Activated T-cell treated with anti-CD3 and anti-CD28 coated beads, Interleukin-2, amount 50 U/mL, for 1 hour (primary cell): ENCODE results near the gene KHNYN.

ENCODE experiments used
- DNase-seq: peaks from one replicate; pipeline ENCODE4 v3.0.0-alpha.2; 2020

KHNYN gene

DNA sequence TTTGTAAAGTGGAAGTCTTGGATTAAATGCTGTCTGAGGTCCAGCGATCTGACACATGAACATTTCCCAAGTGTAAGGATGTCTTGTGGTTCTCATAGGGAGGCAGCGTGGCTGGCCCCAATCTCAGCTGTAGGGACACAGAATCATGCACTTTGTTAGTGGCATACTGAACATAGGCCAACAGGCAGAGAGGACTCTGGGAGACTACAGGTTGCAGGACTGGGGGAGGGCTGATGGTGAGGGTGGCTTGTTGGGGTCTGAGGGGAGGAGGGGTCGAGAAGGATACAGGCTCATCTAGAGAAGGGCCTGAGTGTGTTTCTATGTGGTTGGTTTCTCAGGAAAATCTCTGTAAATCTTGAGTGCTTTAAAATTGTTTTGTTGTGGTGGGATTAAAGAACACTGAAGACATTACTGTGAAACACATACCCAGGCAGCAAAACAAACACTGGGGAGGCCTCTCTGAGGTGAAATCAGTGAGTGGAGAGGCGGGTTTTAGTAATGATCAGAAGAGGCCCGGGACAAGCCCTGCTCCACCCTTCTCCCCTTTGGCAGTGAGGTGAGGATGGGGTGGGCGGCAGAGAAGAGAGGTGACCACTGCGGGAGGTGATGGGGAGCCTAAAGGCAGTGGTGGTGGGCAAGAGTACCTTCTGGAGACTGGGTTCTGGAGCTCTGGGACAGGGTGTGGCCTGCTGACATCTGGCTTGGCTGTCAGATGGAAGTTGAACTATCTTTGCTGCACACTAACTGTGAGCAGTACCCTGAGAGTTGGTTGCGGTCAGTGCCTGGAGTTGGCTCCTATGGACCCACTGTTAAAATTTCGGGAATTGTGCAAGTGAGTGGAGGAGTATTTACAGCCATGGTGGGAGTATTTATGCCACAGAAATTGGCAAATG, 27.7 kb upstream of the KHNYN start:
- no peak for DNase-seq

DNA sequence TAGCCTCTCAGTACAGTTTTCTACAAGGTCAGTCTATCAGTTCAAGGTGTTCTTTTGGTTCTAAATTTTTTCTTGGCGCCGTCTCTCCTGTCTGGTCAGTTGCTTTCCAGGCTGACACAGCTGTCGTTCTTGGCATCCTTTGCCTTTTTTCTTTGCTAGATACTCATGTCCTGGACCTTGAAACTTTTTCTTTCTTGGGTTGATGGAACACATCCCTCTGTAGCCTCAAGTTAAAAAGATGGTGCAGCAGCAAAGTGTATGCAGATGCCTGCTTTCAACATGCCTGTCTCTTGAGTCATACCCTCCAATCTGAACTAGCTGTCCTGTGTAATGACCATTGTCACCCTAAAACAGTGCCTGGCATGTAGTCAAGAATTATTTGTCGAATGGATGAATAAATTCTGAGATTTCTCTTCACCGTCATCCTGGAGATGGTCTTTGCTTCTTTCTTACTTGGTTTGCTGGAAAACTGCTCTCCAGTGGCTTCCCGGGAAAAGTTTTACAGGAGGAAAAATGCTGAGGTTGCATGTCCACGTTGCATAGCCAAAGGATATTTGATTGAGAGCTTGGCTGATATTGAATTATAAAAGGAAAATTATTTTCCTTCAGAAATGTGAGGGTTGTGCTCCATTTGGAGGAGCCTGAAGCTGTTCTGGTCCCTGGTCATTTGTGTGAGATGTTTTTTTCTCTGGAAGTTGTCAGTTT, 26.3 kb upstream of the KHNYN start:
- DNase-seq: no peak

DNA sequence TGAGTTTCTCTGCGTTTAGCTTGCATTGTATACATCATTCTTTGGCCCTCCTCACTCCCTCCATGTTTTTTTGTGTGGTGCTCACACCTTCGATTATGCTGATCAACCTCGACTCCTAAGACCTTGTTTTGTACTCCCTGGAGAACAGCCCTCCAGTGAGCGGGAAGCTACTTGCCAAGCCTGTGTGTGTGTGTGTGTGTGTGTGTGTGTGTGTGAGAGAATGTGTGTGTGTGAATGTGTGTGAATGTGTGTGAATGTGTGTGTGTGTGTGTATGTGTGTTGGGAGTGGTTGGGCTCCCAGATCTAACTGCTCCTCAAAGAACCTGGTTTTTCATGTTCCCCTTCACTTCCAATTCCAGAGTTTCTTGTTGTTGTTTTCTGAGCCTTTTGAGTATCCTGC, 24.9 kb upstream of the KHNYN start:
- no peak for DNase-seq

DNA sequence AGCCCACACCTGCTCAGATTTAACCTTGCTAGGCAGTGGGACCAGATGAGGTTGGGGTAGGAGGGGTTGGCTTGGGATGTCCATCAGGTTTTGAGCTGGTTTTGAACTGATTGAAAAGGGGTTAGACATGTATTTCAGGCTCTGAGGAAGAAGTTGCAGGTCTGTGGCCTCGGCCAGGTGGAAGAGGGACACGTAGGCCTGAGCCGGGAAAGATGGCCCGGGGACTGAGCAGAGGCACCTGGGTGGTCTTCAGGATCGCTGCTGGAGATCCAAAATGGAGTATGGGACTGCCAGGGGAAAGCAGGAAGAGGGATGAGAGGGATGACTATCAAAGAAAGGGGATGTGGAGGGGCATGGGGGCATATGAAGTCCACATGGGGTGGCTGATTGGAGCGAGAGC, 23.3 kb upstream of the KHNYN start:
- no peak for DNase-seq

DNA sequence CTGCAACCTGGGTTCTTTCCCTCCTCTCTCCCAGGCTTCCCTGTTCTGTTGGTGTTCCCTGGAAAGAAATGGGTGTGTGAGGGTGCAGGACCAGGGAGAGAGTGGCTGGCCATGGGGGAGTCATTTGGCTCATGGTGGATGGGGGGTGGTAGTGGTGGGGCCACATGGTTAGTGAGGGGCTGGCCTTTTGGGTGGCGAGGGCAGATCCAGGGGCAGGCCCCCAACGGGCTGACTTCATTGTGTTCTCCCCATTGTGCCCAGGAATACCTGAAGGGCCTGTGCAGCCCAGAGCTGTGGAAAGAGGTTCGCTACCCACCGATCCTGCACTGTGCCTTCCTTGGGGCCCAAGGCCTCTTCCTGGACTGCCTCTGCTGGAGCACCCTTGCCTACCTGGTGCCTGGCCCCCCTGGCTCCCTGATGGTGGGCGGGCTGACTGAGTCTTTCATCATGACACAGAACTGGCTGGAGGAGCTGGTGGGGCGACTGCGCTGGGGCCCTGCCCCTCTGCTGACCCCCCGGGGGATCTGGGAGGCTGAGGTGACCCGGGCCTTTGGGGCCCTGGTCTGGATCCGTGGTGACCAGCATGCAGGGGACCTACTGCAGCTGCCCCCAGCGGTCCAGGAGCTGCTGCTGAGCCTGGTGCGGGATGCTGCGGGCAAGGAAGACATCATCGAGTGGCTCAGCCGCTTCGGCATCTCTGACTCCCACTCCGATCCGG, 22.0 kb upstream of the KHNYN start:
- no peak for DNase-seq

DNA sequence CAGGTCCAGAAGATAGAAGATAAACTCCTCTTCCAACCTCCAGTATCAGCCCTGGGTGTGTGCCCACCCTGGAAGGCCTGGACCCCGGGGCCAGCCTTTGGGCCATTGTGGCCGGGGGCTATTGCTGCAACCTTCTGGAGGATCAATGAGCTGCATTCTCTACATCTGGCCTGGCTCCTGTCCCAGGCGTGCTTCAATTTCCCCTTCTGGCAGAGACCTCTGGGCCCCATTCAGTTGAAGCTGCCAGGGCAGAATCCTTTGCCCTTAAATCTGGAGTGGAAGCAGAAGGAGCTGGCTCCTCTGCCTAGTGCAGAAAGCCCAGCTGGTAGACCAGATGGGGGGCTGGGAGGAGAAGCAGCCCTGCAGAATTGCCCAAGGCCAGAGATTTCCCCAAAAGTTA, 21.0 kb upstream of the KHNYN start:
- no peak for DNase-seq

DNA sequence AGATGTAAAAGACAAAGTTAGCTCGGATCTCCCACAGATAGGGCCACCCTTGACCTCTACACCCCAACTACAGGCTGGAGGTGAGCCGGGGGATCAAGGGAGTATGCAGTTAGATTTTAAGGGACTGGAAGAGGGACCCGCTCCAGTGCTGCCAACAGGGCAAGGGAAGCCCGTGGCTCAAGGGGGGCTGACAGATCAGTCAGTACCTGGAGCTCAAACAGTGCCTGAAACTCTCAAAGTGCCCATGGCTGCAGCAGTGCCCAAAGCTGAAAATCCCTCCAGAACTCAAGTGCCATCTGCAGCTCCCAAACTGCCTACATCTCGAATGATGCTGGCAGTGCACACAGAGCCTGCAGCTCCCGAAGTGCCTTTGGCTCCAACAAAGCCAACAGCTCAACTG, 20.6 kb upstream of the KHNYN start:
- no peak for DNase-seq

DNA sequence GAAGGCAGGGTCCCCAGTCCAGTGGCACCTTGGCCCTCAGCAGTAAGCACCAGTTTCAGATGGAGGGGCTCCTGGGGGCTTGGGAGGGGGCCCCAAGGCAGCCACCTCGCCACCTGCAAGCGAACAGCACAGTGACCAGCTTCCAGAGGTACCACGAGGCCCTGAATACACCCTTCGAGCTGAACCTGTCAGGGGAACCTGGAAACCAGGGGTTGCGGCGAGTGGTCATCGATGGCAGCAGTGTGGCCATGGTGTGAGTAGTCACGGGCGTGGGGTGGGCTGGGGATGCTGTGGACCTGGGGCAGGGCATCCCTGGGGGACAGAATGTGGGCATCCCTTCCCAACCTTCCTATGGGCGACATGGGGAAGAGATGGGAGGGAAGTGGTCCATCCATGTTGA, 19.8 kb upstream of the KHNYN start:
- no peak for DNase-seq

DNA sequence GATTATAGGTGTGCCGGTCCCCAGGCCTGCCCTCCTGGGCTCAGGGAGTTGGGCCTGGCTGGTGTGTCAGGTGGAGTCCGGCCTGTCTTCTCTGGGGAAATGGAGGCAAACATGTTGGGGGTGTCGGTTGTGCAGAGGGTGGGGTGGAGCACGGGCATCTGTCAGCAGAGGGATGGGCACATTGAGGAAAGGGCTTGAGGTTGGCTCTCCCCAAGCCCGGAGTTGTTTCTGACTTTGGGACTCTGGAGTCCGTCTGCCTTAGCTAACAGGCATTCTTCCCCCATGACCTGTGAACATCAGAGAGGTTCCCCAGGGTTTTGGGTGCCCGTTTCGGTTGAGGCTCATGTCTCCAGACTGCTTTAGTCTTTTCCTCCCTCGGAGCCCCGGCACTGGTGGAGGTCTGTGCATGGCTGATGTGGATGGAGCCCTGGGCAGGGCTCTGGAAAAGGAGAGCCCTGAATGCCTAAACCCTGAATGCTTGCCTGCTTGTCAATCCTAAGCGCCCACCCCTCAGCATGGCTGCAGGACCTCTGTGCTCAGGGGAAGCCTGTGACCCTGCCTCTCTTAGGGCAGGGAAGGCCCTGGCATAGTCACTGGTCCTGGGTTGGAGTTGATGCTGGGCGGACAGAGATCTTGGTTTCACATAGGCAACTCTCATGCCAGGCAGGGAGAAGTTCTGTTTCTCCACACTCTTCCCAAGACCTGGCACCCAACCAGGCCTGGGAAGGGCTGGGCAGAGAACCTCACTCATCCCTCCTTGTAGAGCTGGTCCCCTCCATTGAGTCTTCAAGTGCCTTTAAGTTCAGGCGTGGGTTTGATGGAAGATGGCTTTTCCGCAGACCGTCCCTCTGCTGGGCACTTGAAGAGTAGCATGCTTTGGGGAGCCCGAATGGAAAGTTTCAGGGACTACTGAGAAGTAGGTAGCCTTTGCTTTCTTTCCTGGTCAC, 18.0 kb upstream of the KHNYN start:
- no peak for DNase-seq

DNA sequence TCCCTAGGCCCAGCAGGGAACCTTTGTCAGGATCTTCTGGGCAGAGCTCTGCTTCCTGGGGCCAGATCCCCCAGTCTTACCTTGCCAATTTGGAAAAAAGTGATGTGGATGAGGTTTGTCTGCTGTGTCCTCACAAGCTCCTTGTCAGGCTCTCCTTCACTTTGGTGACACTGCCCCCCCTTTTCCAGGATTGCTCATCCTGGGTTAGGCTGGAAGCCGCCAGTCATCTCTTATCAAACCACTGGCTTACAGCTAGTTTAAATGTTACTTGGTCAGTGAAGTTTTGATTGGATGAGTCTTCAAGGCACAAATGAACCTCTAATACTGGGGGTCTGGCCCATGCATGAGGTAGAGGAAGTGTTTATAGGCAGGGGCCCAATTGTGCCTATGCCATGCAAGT, 15.7 kb upstream of the KHNYN start:
- DNase-seq: no peak

DNA sequence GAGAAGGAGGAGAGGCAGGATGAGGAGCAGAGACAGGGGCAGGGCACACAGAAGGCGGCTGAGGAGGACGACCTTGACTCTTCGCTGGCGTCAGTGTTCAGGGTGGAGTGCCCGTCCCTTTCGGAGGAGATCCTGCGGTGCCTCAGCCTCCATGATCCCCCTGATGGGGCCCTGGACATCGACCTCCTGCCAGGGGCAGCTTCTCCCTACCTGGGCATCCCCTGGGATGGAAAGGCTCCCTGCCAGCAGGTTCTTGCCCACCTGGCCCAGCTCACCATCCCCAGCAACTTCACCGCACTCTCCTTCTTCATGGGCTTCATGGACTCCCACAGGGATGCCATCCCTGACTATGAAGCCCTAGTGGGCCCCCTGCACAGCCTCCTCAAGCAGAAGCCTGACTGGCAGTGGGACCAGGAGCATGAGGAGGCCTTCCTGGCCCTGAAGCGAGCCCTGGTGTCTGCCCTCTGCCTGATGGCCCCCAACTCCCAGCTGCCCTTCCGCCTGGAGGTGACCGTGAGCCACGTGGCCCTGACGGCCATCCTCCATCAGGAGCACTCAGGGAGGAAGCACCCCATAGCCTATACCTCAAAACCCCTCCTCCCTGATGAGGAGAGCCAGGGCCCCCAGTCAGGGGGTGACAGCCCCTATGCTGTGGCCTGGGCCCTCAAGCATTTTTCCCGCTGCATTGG, 14.9 kb upstream of the KHNYN start:
- DNase-seq: no peak

DNA sequence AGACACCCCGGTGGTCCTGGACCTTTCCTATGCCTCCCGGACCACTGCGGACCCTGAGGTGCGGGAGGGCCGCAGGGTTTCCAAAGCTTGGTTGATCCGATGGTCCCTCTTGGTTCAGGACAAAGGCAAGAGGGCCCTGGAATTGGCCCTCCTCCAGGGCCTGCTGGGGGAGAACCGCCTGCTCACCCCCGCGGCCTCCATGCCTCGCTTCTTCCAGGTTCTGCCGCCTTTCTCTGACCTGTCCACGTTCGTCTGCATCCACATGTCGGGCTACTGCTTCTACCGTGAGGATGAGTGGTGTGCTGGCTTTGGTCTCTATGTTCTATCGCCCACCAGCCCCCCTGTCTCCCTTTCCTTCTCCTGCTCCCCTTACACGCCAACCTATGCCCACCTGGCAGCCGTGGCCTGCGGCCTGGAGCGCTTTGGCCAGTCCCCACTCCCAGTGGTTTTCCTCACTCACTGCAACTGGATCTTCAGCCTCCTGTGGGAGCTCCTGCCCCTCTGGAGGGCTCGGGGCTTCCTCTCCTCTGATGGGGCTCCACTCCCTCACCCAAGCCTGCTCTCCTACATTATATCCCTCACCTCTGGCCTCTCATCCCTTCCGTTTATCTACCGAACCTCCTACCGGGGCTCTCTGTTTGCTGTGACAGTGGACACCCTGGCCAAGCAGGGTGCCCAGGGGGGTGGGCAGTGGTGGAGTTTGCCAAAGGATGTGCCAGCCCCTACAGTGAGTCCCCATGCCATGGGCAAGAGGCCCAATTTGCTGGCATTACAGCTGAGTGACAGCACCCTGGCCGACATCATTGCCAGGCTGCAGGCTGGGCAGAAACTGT, 14.1 kb upstream of the KHNYN start:
- DNase-seq: no peak

DNA sequence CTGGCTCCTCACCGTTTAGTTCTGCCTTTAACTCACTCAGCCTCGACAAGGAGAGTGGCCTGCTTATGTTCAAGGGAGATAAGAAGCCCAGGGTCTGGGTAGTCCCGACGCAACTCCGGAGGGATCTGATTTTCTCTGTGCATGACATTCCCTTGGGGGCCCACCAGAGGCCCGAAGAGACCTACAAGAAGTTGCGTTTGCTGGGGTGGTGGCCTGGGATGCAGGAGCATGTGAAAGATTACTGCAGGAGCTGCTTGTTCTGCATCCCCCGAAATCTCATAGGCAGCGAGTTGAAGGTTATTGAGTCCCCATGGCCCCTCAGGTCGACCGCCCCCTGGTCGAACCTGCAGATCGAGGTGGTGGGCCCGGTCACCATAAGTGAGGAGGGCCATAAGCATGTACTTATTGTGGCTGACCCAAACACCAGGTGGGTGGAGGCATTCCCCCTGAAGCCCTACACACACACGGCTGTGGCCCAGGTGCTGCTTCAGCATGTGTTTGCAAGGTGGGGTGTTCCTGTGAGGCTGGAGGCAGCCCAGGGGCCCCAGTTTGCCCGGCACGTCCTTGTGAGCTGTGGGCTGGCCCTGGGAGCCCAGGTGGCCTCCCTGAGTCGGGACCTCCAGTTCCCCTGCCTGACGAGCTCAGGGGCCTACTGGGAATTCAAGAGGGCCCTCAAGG, 13.4 kb upstream of the KHNYN start:
- no peak for DNase-seq

DNA sequence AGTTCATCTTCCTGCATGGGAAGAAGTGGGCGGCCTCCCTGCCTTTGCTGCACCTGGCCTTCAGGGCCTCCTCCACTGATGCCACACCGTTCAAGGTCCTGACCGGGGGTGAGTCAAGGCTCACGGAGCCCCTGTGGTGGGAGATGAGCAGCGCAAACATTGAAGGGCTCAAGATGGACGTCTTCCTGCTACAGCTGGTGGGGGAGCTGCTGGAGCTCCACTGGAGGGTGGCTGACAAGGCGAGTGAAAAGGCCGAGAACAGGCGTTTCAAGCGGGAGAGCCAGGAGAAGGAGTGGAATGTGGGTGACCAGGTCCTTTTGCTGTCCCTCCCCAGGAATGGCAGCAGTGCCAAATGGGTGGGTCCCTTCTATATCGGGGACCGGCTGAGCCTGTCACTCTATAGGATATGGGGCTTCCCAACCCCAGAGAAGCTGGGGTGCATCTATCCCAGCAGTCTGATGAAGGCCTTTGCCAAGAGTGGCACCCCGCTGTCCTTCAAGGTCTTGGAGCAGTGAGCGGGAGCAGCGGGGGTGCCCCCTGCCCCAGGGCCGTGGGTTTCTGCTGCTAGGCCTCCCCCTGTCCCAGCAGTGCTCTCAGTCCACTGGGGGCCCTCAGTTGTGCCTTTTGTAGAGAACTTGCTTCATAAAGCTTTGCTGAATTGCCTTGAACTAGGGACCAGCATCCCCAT, 12.7 kb upstream of the KHNYN start:
- no peak for DNase-seq

DNA sequence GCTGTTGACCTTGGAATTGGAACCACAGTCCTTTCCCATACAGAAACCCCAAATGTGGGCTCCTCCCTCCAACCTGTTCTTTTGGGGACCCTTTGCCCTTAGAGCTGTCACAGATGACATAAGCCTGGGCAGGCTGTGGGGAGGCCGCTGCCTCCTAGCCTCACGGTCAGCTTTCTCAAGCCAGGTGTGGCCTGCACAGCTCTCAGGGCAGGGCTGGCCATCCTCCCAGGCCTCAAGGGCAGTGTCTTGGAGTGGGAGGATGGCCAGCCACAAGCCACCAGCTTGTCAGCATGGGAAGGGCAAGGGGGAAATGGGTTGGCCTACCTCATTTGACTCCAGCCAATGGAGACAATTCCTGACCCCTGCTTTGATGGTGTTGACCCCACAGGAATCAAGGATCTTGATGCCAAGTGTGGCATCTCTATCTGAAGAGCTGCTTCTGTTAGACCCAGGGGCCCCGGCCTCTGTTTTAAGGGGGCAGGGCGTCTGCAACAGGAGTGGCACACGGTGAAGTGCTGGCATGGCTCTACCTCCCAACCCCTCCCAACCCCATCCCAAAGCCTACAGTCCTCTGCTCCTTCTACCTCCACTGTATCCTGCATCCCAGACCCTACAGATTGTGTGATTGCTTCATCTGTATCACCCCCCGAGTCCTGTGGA, 11.8 kb upstream of the KHNYN start:
- DNase-seq: no peak

DNA sequence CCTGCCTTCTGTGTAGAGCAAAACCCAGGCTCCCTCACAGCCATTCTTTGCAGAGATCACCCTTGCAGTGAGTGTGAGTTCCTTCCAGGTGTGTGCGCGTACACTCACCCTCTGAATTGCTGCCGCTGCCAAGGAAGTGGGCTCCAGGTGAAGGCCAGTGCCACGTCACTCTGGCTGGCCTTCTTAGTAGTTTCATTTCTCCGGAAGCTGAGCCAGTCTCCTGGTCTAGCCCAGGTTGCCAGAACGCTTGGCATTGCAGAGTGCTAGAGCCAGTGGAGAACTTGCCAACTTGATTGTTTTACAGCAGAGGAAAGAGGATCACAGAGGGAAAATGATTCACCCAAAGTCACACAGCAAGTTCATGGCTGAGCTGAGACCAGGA, 11.3 kb upstream of the KHNYN start:
- no peak for DNase-seq

DNA sequence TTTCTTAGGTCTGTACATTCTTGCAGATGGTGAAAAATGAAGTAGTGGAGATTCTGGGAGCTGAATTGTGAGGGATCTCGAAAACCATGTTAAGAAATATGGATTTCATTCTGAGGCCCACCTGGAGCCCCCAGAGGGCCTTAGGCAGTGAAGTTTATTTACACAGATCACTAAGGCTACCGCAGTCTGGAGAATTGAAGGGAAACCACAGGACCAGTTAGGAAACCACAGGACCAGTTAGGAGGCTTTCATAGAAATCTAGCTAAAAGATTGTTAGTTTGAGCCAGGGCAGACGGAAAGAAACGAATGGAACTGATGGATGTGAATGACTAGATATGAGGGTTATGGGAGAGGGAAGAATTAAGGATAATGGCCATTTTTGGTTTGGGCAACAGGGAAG, 7.5 kb upstream of the KHNYN start:
- DNase-seq: no peak

DNA sequence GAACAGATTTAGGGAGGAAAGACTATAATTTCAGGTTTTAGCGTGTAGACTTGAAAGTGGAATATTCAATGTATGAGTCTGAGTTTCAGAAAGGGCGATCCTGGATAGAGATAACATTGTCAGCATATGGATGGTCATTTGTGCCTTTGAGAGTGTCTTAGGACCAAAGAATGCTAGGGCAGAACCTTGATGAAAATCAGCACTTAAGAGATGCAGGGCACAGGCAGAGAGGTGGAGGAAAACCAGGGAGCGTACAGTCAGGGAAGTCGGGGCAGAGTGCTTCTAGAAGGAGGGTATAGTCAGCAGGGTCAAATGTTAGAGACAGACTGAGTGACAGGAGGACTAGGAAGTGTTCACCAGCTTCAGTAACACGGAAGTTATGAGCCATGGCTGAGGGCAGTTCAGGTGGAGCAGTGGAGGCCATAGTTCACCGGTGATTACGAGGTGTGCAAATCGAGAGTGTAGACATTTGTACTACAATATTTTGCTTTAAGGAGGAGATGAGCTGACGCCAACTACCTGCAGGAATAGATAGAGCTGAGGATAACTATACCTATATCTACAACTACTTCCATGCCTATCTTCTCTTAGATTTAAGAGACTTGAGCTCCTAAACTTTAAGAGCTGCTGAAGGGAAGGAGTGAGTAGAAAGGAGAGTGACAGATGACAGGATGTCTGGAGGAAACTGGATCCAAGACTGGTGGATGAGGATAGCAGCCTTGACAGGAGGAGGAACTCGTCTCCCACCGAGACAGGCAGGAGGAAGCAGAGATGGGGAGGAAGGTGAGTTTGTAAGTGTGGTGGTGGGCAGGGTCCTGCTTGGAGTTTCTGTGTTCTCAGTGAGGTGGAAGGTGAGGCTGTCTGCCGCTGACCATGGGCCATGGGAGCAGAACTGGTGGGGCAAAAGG, 6.8 kb upstream of the KHNYN start:
- no peak for DNase-seq
